ENCODE data around the gene STPG4.
"Not testable (repeated sequence)": the region's sequence is repeated elsewhere in the genome, so short reads cannot be mapped to it uniquely, and the experiment has no call there.

The STPG4 gene

GRCh38 chr2:47172922-47173695, 18.0 kb upstream of the STPG4 start:
- DNase-seq: peak in 1 of 14 donors; percentile 11

DNA sequence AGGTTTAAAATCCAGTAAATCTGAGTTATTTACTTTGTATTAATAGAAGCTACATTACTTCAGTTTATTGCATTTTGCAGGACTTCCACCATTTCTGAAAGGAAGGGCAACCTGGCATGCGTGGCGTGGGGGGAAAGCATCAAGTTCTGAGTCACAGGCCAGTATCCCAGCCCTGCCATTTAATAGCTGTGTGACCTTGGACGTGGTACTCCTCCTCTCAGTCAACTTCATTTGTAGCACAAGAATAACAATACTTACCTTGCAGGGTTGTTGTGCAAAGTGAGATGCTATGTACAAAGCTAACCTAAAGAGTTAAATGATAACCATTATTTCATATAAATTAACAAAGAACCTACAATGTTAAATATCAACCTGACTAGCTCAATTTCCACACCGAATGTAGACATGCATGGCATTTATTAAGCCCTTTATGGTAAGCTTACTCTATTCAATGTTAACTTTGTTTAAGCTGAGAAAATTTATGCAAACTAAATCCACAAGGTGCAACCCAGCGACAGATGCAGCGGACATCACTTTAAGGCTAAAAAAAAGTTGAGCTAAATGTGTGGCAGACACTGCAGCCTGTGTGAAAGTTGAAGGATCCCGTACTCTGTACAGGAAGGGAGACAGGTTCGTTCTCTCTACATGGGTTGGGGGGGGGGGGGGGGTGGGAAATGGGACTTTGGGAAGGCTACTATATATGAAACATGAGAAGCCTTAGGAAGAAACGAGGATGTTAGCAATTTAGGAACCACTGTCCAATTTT, 17.2 kb upstream of the STPG4 start:
- DNase-seq: no peak

GRCh38 chr2:47169784-47170183, 14.7 kb upstream of the STPG4 start:
- no peak for DNase-seq

GRCh38 chr2:47168895-47169294, 13.8 kb upstream of the STPG4 start:
- DNase-seq: not testable (repeated sequence)

DNA sequence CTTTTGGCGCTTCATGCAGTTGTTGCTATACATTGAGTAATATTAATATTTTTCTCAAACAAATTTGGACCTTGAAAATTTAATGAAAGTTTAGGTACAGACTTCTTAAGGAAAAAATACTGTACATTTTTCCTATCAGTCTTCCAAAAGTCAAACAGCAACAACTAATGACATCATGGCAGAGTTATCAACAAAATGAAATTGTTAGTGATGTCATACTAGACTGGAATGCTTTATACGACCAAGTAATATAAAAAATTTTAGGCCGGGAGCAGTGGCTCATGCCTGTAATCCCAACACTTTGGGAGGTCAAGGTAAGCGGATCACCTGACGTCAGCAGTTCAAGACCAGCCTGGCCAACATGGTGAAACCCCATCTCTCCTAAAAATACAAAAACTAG, 12.0 kb upstream of the STPG4 start:
- no peak for DNase-seq

DNA sequence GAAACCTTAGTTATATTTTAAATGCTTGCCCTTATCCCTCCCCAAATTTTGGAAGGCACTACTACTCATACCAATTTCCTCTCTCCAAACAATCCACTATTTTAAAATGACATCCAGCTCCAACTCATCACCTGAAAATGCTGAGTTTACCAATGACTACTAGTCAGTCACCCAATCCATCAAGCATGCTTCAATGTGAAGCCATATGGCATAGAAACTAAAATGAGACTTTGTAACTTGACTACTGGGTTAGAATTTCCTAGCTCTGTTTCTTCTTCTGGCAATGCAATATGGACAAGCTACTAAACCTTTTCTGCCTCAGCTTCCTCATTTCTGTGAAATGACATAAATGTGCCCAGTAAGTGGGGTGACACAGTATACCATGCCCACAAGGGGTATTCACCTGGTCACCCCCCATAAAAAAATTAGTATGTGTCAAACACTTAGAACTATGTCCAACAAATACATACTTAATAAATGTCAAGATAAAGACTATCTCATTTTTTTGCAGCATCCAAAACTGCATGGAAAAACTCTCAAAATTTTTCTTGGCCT, 10.0 kb upstream of the STPG4 start:
- no peak for DNase-seq

- DNase-seq: no peak
These were observed 7.7 kb upstream of the STPG4 start for GRCh38 chr2:47162780-47163179.

DNA sequence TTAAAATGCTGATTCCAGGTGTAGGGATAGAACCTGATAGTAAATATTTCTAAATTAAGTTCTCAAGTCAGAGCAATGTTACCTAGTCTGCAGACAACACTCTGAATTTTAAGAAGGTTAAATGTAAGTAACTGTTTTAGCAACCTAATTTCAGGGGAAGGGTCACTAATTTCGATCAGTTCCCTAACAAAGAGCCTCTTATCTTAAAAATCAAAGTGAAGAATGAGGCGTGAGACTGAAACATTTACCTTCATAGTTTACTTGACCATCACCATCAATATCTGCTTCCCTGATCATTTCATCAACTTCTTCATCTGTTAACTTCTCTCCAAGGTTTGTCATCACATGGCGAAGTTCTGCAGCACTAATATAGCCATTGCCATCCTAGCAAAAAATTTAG, 6.4 kb upstream of the STPG4 start:
- no peak for DNase-seq

DNA sequence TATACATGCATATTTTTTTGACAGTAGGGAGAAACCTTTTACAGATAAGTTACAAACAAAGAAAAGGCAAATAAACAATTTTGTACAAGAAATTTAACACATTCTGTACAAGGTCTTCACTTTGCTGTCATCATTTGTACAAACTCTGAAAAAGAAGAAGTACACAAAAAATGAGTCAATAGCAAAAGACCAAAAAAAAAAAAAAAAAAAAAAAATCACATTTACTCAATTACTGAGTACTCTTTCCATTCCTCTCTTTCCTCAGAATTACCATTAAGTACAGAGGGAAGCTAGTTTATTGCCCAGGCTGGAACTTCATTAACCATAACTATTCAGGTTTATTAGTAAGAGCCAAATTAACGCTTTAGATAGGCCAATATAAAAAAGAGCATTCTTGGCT, 5.6 kb upstream of the STPG4 start:
- DNase-seq: no peak

GRCh38 chr2:47160211-47160610, 5.1 kb upstream of the STPG4 start:
- DNase-seq: no peak

DNA sequence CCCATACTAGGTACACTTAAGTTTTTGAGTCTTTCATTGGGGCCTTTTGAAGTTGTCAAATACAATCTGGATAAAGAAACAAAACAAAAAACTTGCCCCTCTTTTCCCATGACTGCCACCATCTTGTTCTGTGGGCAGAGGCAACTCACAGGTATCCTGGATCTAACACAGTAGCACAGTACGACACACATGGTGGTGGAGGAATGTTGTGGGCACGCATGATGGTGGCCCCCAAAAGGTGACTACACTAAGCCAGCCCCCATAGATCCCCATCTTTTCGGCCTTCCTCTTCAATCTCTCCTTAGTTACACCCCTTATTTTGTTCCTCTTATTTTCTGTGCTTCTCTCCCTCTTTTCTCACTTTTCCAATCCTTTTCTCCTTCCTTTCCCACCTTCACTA, 4.5 kb upstream of the STPG4 start:
- DNase-seq: no peak

DNA sequence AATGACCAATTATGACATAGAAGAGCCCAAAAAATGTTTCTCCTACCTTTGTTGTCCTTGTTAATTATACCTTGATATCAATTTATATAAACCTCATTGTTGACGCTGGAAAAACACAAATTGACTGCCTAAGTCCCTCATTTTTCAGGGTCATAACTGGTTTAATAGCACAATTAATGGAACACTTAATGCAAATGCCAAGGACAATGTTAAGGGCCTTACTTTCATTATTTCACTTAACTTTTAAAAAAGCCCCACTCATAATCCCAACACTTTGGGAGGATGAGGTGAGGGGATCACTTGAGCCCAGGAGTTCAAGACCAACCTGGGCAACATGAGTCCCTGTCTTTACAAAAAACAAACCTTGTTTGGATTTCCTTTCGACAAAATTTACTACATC, 3.5 kb upstream of the STPG4 start:
- DNase-seq: no peak

DNA sequence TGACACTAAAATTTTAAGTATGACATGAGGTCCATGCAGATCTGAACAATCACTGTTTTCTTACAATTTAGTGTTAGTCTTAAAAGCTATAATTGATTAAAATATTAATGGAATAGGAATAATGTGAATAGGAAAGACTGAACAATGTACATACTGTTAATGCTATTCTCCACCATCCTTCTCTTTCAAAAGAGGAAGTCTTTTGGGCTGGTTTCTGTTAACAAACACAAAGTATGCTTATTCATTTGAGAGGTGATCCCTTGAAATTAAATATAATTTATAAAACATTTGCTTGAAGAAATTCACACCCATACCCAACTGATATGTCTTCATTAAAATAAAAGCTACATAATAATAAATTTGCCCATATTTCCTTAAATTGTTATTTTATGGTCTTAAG, 2.3 kb downstream of the STPG4 start:
- no peak for DNase-seq

DNA sequence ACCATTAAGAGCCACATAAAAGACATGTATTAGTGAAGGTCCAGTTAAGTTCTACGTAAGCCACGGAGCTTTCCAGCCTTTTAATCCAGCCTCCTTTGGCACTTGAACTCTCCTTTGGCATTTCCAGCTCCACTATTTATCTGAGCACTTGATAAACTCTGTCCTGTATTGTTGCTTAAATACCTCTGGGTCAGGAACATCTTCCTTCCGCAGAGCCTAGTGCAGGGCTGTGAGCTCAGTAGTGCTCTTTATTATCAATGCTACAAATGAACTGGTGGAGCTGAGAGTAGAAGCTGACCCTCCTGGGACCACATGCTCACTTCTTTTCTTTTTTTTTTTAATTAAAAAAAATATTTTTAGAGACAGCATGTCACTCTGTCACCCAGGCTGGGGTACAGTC, 4.9 kb downstream of the STPG4 start:
- DNase-seq: no peak

DNA sequence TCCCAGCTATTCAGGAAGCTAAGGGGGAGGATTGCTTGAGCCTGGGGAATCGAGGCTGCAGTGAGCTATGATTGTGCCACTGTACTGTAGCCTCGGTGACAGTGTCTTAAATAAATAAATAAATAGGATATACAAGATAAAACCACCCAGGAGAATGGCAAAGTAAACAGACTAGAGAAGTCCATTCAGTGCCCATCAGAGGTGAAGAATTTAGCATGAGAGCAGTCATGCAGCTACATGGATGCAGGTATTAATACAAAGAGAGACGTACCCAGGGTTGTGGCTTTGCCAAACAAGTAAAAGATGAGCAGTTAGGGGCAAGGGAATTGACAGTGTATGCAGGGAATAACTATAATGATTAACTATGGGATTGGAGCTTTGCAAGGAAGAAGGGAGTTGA, 8.1 kb downstream of the STPG4 start:
- no peak for DNase-seq

DNA sequence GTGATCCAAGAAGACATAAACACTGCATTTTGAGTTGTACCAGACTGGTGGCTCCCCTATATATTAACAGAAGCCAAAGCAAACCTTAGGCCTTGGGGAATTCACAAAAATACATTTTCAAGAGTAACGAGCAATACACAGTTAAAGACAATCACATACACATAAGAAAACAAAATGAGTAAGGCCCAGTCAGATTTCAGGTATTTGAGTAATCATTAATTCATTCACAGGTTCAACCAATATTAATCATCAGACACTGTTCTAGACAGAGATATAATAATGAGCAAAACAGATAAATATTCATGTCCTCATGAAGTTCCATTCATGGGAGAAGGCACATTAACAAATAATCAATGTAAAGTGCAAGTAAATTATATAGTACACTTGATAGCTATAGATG, 9.6 kb downstream of the STPG4 start:
- no peak for DNase-seq

DNA sequence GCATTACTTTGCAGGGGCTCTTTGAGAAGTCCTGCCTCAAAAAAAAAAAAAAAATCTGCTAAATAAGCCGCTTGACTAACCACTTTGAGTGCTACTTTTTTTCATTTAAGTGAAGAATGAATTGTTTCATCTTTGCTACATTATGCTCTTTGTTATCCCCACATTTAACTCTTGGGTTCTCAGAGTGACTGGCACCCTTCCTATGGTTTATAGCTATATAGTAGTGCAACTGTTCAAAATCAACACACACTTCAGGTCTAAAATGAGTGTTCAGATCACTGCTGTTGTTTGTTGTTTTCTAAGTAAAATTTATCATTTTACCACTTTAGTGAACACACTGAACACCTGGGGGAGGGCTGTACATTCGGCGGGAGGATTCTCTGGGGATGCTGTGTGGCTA, 13.6 kb downstream of the STPG4 start:
- no peak for DNase-seq

- no peak for DNase-seq
These were observed 20.6 kb downstream of the STPG4 start for GRCh38 chr2:47134386-47135090.

DNA sequence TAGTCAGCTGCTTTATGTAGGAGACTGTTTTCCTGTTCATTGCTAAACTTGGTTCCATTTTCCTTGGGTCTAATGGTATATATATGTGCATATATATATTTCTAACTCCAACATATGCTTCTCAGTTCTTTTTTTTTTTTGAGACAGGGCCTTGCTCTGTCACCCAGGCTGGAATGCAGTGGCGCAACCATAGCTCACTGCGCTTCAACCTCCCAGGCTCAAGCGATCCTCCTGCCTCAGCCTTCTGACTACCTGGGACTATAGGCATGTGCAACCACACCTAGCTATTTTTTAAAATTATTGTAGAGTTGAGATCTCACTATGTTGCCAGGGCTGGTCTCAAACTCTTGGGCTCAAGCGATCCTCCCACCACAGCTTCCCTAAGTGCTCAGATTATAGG, 22.1 kb downstream of the STPG4 start:
- no peak for DNase-seq

DNA sequence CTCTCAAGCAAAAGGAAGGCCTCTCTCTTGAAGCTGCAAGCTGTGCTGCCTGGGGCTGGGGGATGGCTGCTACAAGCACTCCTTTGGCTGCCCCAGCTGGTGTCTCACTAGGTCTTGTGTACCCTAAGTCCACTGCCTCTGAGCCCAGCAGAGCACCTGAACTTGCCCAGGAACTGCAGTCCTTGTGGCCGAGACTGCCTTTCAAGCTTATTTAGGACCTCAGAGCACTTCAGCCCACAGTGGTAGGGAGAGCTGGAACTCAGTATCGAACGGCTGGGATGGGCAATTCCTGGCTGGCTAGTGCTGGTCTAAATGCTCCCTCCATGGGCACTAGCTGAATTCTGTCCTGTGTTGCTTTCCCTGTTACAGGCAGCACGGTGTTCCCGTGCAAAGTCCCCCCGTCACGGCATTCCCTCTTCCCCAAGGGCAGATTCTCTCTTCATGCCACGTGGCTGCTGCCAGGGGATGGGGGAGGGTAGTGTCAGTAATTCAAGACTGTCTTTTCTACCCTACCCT, 25.9 kb downstream of the STPG4 start:
- DNase-seq: no peak

DNA sequence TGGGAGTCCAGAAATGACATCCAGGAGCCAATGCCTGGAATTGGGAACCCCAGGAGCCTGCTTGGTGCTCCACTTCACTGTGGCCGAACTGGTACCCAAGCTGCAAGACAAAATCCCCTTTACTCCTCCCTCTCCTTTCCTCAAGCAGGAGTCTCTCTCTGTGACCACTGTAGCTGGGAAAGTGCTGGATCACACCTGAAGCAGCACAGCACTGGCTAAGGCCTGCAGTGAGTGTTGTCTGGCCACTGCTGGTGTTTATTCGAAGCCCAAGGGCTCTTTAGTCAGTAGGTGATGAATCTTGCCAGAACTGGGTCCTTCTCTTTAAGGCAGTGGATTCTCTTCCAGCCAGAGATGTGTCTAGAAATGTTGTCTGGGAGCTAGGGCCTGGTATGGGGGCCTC, 26.4 kb downstream of the STPG4 start:
- no peak for DNase-seq

- DNase-seq: no peak
These were observed 27.1 kb downstream of the STPG4 start for GRCh38 chr2:47127862-47128543.
